GM21529 (cell line): ENCODE data around the gene BYSL.

Source experiments
- ATAC-seq: cut with Tn5 transposase; IDR thresholded peaks from one replicate; pipeline ENCODE4 v1.9.1; 2021; ENCODE audit not compliant: unreplicated experiment

BYSL gene, protein sequence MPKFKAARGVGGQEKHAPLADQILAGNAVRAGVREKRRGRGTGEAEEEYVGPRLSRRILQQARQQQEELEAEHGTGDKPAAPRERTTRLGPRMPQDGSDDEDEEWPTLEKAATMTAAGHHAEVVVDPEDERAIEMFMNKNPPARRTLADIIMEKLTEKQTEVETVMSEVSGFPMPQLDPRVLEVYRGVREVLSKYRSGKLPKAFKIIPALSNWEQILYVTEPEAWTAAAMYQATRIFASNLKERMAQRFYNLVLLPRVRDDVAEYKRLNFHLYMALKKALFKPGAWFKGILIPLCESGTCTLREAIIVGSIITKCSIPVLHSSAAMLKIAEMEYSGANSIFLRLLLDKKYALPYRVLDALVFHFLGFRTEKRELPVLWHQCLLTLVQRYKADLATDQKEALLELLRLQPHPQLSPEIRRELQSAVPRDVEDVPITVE

DNA sequence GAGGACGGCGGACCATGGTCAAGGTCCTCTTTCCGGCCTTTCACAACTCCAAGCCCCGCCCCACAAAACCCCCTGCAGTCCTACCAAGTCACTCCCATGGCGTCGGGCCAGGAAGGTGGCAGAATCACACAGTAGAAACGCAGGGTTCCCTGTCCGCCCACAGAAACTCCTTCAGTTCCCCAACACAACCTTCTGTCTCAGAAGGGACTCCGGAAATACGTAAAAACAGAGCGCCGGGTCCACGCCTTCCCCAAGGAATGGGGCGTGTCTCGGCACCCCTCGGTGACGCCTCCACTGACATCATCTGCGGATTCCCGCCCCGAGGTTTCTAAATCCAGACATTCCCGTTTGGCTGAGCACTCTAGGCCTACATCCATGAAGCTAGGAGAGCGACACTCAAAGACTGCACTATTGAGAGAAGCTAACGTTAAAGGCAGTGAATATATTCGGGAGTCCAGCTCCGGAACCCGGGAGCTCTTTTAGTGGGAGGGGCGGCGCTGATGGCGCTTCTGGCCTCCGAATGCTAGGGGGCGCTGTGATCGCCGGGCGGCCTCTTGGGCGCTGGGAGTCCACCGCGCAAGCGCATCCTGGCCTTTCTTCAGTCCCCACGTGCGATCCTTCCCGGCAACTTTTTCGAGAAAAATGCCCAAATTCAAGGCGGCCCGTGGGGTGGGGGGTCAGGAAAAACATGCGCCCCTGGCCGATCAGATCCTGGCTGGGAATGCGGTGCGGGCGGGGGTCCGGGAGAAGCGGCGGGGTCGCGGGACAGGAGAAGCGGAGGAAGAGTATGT is at the start of gene BYSL, which contains the start of gene MED20:
BYSL (plus strand) TSS at position 579 of the 791 bp plus-strand sequence; CDS start at position 643, 64 bp downstream.
MED20 (minus strand) TSS at position 219 of the 791 bp plus-strand sequence; CDS start at position 98, 121 bp downstream.
- ATAC-seq: peak; percentile 90

DNA sequence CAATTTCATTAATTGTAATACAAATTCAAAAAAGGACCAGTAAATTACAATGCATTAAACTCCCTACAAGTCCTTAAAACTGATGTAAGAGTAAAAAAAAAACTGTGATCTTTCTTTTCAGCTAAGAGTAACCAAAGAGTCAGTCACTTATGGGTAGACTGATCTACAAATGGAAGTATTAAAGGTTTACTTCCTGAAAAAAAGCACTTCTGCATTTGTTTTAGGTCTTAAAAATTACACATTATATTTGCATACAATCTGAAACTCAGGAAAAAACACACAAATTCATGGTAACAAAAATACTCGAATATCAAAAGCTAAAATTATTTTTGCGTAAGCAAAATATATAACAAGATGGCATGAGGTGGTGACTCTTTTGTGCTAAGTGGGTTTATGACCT is 49.6 kb upstream of the BYSL start:
- no peak for ATAC-seq

DNA sequence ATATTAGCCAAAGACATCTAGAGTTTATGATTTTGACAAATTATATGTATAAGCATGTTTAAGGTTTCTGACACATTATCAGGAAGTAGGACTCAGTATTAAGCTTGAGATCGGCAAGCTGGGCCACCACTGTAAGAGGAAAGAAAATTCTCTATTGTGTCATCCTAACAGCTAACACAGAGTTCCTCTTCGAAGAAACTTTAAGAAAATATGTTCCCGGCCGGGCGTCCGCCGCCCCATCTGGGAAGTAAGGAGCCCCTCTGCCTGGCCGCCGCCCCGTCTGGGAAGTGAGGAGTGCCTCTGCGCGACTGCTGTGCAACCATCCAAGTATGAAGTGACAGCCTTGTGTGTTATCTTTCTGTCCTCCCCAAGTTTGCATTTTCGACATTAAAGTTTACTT is 49.2 kb upstream of the BYSL start:
- no peak for ATAC-seq

DNA sequence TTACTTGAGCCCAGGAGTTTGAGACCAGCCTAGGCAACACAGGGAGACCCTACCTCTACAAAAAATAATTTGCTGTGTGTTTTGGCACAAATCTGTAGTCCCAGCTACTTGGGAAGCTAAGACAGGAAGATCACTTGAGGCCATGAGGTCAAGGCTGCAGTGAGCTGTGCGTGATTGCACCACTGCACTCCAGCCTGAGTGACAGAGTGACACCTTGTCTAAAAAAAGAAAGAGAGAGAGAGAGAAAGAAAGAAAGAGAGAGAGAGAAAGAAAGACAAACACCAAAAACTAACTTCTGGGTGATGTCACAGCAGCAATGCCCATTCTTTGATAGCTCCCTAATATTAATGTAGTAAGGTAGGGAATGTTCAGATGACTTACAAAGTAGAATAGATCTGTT is 46.6 kb upstream of the BYSL start:
- ATAC-seq: no peak

DNA sequence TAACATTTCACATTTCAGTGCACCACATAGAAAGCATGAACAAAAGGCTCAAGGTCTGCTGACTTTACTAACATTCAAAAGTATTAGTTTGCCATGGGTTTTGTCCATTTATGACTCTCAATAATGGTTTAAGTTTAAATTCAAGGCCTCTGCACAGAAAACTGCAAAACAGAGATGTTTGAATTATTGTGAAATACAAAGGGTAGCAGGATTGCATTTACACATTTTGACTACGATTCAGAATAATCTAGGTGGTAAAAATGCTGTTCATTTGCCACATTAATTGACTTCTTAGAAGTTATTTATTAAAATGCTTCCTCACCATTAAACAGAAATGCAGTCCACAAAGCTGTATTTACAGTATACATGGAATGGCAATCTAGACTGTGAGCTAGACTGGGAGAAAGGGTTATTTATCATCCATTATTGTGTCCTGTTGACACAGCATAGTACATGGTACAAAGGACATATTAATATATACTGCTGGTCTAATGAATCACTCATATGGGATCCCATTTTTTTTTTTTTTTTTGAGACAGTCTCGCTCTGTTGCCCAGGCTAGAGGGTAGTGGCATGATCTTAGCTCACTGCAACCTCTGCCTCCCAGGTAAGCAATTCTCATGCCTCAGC is 44.1 kb upstream of the BYSL start:
- no peak for ATAC-seq

DNA sequence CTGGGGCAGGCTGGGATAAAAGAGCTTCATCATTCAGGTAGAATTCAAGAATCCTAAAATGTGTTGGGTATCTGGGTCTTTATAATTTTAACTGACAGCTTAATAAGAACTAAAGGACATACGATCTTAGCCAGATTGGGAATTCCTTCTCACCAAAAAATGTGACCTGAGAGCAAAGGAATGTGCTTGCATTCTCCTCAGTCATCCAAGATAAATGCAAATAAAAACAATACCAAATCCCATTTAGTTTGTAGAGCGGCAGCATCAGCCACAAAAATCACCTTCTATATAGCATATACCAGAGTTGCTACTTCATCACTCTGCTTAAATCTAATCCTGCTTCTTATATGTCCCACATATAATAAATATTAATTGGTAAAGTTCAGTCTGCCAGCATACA is 43.1 kb upstream of the BYSL start:
- ATAC-seq: no peak

DNA sequence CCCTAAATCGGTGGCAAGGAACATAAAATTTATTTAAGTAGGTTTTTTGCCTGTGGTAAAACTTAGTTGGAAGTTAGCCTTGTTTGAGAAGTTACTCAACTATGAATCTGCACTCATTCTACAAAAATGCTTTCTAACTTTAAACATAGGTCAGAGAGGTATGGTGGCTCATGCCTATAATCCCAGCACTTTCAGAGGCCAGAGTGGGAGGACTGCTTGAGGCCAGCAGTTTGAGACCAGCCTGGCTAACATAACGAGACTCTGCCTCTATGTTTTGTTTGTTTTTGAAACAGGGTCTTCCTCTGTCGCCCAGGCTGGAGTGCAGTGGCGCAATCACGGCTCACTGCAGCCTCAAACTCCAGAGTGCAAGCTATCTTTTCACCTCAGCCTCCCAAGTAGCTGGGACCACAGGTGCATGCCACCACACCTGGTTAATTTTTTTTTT is 42.3 kb upstream of the BYSL start:
- no peak for ATAC-seq

DNA sequence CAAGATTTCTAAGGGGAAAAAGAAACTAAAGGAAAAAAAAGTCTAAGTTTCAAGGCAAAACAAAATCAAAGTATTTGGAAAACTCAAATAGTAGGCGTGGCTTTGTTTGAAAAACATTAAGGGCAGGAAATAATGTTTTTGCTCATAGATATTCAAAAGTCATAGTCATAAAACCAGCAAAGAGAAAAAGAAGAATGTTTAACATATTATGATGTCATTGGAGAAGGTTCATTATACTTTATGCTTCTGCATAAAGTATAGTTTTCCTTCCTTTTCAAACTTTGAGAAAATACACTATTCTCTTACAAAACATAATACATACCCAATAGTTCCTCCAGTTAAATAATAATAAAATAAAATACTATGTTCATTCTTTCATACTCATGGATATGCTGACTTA is 39.8 kb upstream of the BYSL start:
- ATAC-seq: no peak

DNA sequence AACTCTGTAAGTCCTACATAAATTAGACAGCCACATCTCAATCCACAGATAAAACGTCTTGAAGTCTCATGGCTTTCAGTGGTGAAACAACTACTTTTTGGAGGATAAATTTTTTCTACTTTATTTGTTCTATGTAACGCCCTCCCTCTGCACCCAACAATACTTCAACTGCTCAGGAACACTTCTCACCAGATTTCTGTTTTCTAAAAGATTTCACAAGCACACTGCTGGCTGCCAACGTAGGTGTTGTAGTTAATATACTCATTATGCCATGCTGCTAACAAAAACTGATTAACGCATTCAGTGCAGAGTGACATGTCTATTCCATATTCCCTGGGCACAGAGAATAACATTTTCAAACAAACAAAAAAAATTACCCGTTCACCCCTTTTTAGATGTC is 36.3 kb upstream of the BYSL start:
- ATAC-seq: no peak

DNA sequence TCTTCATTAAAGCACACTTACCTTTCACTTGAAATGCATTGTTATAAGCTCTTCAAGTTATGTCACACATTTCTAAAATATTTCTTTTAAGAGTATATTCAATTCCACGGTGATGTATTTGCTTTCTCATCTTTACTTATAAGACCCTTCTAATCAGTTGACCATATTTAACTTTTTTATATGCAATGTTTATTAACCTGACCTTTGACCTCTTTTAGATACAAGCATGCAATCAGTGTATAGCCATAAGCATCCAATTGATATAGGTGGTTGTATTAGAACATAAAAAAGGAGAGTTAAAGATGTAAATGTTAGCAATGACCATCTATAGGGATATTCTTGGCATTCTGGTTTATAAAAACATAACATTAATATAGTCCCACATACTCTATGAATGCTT is 35.4 kb upstream of the BYSL start:
- no peak for ATAC-seq

DNA sequence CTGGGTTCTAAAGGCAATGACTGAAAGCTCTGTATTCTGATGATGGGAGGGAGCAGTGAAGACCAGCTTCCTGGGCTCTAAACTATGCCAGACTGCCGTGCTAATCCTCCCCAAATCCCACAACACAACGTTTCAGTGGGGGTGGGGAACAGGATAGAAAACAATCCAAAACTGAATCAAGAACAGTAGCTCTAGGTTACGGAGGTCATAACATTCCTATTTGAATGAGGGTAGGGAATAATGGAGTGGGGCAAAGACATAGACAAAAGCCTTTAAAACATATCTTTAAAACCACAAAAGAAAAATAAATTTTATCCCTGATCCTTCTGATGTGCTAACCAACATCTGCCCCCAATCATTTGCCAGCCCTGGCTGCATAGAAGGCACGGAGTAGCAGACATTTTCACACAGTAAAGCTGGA is 34.0 kb upstream of the BYSL start:
- ATAC-seq: no peak

DNA sequence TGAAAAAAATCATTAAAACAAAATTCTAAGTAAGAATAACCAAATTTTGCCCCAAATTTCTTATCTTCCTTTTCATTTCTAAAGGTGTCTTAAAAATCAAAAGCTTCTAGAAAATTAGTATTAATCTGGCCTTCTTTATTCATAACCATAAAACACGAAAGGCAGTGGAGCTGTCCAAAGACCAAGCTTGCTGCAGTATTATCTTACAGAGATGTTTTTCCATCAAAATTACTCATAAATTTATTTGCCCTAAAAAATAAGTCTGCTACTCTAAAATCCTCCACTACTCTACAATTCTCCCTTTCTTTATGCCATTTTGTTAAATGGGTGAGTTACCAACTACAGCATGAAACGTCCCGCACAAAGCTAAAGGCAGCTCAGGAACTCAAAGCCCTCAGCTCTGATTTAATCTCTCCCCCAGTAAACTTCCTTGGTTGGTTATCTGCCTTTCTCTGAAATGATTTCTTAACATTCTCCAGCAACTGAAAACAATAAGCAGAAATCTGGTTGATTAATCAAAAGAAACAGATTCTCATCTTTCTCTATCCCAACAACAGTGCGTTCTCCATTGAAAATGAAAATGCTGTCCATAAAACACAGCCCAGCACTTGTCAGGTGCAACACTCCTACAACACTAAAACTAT is 28.3 kb upstream of the BYSL start:
- ATAC-seq: no peak

DNA sequence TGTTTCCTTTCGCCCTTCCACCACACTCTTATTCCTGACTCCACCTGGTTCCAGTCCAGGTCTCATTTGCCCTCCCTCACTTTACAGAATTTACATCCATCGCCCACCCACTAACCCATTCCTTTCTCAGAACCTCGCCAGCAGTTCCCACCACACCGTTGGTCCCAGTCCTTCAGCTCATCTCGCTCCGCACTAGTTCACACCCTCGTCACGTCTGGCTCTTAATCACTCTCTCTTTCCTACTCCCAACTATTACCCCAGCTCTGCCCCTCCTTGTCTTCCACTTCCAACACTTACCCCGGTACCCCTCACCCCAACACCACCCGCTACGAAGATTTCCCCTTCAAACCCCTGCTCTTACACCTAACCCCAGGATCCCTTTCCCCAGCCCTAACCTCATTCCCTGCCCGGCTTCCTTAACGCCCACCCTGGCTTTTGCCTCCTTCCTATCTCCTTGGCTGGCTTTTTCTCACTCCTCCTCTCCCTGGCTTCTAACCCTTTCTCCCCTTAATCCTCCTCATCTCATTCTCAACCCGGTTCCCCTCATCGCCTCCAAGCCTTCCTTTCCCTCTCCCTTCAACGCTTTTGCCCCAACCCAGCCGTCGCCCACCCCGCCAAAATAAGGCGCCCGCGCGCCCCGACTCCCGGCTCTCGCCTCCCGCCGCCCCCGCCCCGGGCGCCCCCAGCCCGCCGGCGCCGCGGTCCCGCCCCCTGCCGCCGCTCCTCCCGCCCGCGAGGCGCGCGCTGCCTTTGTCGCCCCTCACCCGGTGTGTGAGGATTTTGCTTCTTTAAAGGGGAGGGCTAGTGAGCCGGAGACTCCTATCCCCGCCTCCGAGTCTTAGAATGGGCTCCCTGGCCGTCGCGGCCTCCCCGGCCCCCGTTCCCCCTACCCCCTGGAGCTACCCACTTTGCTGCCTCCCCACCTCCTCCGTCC is 26.7 kb upstream of the BYSL start:
- peak; percentile 25 for ATAC-seq

DNA sequence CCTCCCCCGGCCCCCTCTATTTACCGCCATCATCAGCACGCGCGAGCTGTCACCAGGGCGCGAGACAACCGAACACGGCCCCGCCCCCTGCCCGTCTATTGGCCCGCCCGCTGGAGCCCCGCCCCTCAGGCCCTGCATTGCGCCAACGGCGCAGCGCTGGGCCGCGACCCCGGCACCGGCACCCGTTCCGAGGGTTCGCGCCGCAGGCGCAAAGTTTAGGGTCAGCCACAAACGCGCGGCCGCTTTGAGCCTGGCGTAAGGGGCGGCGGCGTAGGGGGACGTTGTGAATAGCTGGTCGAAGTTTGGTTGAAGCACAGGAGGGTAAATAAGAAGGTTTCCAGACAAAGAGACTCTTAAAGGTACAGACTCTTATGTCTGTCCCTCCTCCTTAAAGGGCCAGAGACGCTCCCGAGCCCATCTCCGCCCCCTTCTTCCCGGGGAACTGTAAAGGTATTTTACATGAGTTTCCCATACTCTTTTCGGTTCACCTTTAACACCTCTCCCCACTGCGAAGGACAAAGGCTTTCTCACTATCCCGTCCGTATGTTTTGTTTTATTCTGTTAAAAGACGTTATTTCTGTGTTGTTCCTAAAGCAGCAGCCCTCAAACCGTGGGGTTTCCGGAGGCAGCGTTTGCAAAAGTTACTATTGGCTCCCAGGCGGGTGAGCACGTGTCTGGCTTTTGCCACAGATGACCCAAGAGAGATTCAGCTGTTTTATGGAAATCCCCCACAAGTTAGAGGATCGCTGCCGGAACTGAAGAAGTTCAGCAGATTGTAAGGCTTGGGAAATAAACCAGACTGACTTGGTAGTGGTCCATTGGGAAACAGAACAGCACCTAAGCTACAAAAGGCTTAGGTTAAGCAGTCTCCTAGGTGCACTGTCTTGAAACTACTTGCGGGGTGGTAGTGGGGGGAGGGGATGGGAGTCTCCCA is 25.7 kb upstream of the BYSL start, which contains the start of gene USP49:
USP49 (minus strand) TSS at position 76 of the 934 bp plus-strand sequence. CDS start 88,392 bp downstream, outside the sequence.
- peak; percentile 82 for ATAC-seq

DNA sequence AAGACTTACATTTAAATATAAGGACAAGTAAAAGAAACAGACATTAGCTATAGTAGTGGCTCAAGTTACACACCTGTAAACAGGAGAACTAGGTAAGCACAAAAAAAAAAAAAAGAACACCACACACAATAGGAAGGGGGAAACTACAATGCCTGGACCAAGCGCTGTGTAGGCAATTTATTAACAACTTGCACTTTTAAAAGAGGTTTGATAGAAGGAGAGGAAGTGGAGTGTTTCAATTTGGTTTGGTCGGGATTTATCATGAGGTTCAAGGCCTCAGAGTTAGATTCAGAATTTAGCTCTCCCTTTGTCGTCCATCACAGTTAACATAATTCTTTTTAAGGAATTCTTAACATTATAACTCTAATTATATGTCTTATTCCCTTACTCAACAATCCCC is 25.0 kb upstream of the BYSL start:
- no peak for ATAC-seq

DNA sequence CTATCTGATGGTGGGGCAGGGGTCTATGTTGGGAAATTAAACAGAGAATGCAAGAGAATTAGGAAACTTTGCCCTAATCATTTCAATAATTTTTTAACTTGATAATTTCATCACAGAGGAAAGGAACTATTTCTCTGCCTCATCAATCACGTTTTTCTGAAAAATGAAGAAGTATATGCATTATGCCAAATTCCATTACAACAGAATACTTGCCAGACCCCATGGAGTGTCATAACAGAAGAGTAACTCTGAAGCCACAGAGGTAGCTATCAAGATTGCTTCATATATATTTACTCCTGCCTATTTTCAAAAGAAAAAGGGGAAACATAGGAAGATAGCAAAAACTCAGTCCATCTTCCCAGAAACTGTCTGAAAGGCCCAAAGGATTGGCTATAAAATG is 20.4 kb upstream of the BYSL start:
- no peak for ATAC-seq

DNA sequence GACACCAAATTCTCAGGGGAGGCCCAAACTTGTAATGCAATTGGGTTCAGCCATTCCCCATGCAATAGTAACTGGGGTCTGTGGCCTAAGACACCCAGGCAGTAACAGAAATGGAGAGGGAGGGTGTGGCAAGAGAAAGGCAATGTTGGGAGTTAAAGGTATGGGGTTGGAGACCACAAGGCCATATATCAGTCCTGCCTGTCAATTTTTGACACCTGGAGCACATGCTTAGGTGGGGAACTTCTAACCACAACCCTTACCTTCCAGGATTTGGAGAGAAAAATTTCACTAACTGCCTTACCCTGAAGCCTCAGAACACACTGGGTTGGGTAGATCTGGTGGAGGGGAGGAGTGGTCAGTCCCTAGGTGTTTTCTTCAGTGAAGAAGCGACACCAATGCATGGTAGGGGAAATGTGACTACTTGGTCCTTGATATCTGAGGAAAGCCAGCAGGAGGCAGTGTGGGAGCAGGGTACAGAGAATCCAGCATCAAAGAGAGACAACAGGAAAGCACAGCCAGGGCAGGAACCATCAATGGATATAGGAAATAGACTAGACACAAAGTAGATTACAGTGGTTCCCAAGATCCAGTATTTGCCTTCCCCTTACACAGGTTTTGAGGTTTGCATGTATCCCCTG is 19.3 kb upstream of the BYSL start:
- ATAC-seq: no peak

DNA sequence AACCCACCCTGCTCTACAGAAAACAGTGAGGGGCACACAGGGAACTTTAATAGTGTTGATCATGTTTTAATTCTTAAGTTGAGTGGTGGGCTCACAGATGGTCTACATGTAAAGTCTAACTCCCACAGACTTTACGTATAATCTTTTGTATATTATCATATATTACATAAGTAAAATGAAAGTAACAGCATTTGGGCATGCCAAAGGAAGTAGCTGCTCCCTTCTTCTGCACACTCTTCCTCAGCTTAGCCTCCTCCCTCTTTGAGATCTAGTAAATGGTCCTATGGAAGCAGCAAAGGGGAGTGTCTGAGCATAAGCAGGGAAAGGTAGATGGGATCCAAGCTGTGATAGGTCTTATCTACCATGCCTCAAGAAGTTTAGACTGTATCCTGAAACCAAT is 11.6 kb upstream of the BYSL start:
- no peak for ATAC-seq
